ENCODE results near the gene COL4A1.

The COL4A1 gene

DNA sequence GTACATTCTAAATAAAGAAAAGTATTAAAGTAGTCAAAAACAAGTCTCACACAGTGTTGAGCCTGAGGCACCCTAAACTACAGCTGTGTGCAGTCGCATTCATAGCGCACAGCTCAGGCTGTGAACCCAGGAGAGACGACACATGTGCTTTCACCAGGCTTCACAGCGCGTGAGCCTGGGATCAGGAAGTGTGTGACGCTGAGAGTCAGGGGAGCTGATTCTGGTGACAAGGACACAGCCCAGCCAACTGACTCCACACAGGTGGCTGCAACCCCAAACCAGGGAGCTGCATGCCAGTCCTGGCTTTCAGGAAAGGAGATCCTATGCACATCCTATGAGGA is 41.6 kb downstream of the COL4A1 start:
- DNase-seq (ENCODE audit: low read depth), result no peak
- H3K4me3 ChIP-seq (ENCODE audit: low read depth, low read length), result no peak overlapping the region
- TF ChIP-seq, protein P1, sequence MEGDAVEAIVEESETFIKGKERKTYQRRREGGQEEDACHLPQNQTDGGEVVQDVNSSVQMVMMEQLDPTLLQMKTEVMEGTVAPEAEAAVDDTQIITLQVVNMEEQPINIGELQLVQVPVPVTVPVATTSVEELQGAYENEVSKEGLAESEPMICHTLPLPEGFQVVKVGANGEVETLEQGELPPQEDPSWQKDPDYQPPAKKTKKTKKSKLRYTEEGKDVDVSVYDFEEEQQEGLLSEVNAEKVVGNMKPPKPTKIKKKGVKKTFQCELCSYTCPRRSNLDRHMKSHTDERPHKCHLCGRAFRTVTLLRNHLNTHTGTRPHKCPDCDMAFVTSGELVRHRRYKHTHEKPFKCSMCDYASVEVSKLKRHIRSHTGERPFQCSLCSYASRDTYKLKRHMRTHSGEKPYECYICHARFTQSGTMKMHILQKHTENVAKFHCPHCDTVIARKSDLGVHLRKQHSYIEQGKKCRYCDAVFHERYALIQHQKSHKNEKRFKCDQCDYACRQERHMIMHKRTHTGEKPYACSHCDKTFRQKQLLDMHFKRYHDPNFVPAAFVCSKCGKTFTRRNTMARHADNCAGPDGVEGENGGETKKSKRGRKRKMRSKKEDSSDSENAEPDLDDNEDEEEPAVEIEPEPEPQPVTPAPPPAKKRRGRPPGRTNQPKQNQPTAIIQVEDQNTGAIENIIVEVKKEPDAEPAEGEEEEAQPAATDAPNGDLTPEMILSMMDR (IDR thresholded peaks at IDR 0.05; ENCODE audit: low read depth, low read length, missing control alignments), result no peak

DNA sequence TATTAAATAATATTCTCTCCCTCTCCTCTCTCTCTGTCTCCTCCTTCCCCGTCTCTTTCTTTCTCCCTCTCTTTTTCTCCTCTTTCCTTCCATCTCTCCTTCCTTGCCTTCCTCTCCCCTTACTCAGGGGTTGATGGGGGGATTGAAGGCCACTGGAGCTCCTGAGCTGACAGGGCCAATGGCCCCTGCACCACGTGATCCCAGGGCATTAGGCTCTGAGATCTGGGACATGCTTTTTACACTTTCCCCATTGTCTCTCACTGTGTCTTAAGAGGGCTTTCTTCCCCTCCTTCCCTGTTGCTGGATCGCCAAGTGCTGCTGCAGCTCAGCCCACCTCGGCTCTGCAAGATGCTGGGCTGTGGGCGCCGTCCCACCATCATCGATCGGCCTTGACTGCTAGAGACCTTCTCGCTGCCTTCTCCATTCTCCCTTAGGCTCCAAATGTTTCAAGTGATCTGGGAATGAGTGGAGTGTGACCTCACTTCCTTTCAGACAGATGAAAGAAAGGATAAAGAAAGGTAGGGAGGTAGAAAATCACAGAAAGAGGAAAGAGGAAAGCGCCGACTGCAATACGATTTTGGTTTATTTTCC is 42.2 kb downstream of the COL4A1 start:
- H3K4me3 ChIP-seq (ENCODE audit: low read depth, low read length), result no peak overlapping the region
- DNase-seq (ENCODE audit: low read depth), result no peak
- TF ChIP-seq, protein P1 (IDR thresholded peaks at IDR 0.05; ENCODE audit: low read depth, low read length, missing control alignments), result no peak

GRCh38 chr13:110263888-110264287 is 43.1 kb downstream of the COL4A1 start:
- no peak overlapping the region for H3K4me3 ChIP-seq (ENCODE audit: low read depth, low read length)
- TF ChIP-seq, protein P1 (IDR thresholded peaks at IDR 0.05; ENCODE audit: low read depth, low read length, missing control alignments), result no peak
- no peak for DNase-seq (ENCODE audit: low read depth)

- TF ChIP-seq, protein P1 (IDR thresholded peaks at IDR 0.05; ENCODE audit: low read depth, low read length, missing control alignments), result no peak
- no peak overlapping the region for H3K4me3 ChIP-seq (ENCODE audit: low read depth, low read length)
- no peak for DNase-seq (ENCODE audit: low read depth)
Measured at GRCh38 chr13:110263404-110263803, 43.6 kb downstream of the COL4A1 start.

- DNase-seq (ENCODE audit: low read depth), result no peak
- no peak overlapping the region for H3K4me3 ChIP-seq (ENCODE audit: low read depth, low read length)
- TF ChIP-seq, protein P1 (IDR thresholded peaks at IDR 0.05; ENCODE audit: low read depth, low read length, missing control alignments), result no peak
Measured at GRCh38 chr13:110262508-110263291, 44.3 kb downstream of the COL4A1 start.

- no peak overlapping the region for H3K4me3 ChIP-seq (ENCODE audit: low read depth, low read length)
- TF ChIP-seq, protein P1 (IDR thresholded peaks at IDR 0.05; ENCODE audit: low read depth, low read length, missing control alignments), result no peak
- DNase-seq (ENCODE audit: low read depth), result no peak
Measured at GRCh38 chr13:110262082-110262436, 44.9 kb downstream of the COL4A1 start.

All from GM12864 (cell line).